22Rv1 (cell line): ENCODE data around the gene PARN.

Experiments used
- ZFX ChIP-seq: fragments of 450-650 bp; IDR thresholded peaks from 2 replicates; pipeline ENCODE4 v1.6.1; 2017; ENCODE audit warnings: antibody characterized with exemption, borderline replicate concordance
- TF ChIP-seq, protein P1 (sequence below): fragments of 450-650 bp; IDR thresholded peaks from 2 replicates; pipeline ENCODE4 v1.5.1; 2017; ENCODE audit warnings: mild to moderate bottlenecking

DNA sequence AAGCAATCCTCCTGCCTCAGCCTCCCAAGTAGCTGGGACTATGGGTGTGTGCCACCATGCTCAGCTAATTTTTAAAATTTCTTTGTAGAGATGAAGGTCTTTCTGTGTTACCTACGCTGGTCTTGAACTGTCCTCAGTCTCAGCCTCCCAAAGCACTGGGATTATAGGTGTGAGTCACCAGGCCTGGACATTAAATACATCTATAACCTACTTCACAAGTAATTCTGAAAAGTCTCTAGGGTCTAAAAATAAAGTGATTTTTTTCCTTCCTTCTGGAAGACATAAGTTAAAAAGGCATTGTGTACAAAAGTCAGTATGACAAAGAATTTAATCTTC, 118.3 kb downstream of the PARN start:
- TF ChIP-seq, protein P1, sequence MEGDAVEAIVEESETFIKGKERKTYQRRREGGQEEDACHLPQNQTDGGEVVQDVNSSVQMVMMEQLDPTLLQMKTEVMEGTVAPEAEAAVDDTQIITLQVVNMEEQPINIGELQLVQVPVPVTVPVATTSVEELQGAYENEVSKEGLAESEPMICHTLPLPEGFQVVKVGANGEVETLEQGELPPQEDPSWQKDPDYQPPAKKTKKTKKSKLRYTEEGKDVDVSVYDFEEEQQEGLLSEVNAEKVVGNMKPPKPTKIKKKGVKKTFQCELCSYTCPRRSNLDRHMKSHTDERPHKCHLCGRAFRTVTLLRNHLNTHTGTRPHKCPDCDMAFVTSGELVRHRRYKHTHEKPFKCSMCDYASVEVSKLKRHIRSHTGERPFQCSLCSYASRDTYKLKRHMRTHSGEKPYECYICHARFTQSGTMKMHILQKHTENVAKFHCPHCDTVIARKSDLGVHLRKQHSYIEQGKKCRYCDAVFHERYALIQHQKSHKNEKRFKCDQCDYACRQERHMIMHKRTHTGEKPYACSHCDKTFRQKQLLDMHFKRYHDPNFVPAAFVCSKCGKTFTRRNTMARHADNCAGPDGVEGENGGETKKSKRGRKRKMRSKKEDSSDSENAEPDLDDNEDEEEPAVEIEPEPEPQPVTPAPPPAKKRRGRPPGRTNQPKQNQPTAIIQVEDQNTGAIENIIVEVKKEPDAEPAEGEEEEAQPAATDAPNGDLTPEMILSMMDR: no peak
- TF ChIP-seq ZFX: no peak
